Measurements from ENCODE around the gene CLCN6. TPM values are rescaled to one million over a fixed set of nuclear protein-coding genes. Genes with fewer than 3 reads are reported as not detected.

The CLCN6 gene
- total RNA-seq, 1 donor from 2014 or later, result 30.4 TPM

GRCh38 chr1:11789126-11790067, 16.6 kb upstream of the CLCN6 start:
- H3K27ac Mint-ChIP-seq (ENCODE audit: unreplicated experiment), result peak overlapping the region; percentile 50
- peaks cover 12% of the 10 kb centered on the region for H3K36me3 Mint-ChIP-seq (ENCODE audit: unreplicated experiment)
- peaks cover 52% of the 10 kb centered on the region for H3K4me1 Mint-ChIP-seq (ENCODE audit: unreplicated experiment)
- H3K4me3 Mint-ChIP-seq (ENCODE audit: unreplicated experiment), result no peak overlapping the region
- DNase-seq (ENCODE audit: extremely low spot score, unreplicated experiment), result no peak
- no peaks in the 10 kb centered on the region for H3K27me3 Mint-ChIP-seq (ENCODE audit: unreplicated experiment)
- H3K9me3 Mint-ChIP-seq (ENCODE audit: unreplicated experiment), result no peaks in the 10 kb centered on the region
- TF ChIP-seq, protein P1, sequence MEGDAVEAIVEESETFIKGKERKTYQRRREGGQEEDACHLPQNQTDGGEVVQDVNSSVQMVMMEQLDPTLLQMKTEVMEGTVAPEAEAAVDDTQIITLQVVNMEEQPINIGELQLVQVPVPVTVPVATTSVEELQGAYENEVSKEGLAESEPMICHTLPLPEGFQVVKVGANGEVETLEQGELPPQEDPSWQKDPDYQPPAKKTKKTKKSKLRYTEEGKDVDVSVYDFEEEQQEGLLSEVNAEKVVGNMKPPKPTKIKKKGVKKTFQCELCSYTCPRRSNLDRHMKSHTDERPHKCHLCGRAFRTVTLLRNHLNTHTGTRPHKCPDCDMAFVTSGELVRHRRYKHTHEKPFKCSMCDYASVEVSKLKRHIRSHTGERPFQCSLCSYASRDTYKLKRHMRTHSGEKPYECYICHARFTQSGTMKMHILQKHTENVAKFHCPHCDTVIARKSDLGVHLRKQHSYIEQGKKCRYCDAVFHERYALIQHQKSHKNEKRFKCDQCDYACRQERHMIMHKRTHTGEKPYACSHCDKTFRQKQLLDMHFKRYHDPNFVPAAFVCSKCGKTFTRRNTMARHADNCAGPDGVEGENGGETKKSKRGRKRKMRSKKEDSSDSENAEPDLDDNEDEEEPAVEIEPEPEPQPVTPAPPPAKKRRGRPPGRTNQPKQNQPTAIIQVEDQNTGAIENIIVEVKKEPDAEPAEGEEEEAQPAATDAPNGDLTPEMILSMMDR (IDR thresholded peaks at IDR 0.05), result no peak

DNA sequence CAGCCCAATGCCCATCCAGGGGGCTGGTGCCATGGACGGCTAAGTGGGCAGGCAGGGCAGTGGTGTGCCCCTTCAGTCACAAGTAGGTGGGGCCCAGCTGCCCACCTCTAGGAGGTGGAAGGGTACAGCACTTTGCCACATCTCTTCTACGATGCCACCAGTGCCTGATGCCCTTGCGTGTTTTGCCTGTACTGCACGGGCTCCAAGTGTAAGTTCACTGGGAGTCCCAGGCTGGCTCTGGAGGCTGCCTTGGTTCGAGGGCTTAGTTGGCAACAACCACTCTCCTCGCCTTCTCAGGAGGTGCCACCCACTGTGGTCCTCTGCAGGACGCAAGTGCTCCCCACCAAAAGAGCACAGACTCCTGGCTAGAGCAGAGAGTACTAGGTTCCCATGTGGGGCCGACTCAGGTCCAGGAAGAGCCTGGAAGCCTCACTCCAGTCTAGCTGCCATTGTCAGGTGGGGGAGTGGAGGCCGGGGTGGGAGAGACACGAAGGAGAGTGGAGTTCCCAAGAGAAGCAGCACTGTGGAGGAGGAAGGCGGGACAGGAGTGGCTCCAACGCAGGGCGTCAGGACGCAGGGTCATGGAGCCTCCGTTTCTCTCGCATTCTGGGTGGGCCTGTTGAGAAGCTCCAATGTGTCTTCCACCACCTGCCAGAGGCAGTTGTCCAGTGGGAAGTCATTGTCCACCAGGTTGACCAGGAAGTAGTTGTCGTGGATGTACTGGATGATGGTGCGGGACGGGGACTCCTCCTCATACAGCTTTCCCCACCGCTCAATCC, 15.7 kb upstream of the CLCN6 start:
- H3K27ac Mint-ChIP-seq (ENCODE audit: unreplicated experiment), result peak overlapping the region; percentile 89
- TF ChIP-seq, protein P1 (IDR thresholded peaks at IDR 0.05), result no peak
- H3K36me3 Mint-ChIP-seq (ENCODE audit: unreplicated experiment), result peaks cover 18% of the 10 kb centered on the region
- no peaks in the 10 kb centered on the region for H3K9me3 Mint-ChIP-seq (ENCODE audit: unreplicated experiment)
- H3K4me3 Mint-ChIP-seq (ENCODE audit: unreplicated experiment), result no peak overlapping the region
- peaks cover 55% of the 10 kb centered on the region for H3K4me1 Mint-ChIP-seq (ENCODE audit: unreplicated experiment)
- no peaks in the 10 kb centered on the region for H3K27me3 Mint-ChIP-seq (ENCODE audit: unreplicated experiment)
- DNase-seq (ENCODE audit: extremely low spot score, unreplicated experiment), result no peak

- H3K36me3 Mint-ChIP-seq (ENCODE audit: unreplicated experiment), result peaks cover 26% of the 10 kb centered on the region
- peaks cover 51% of the 10 kb centered on the region for H3K4me1 Mint-ChIP-seq (ENCODE audit: unreplicated experiment)
- DNase-seq (ENCODE audit: extremely low spot score, unreplicated experiment), result no peak
- TF ChIP-seq, protein P1 (IDR thresholded peaks at IDR 0.05), result no peak
- H3K4me3 Mint-ChIP-seq (ENCODE audit: unreplicated experiment), result no peak overlapping the region
- no peaks in the 10 kb centered on the region for H3K9me3 Mint-ChIP-seq (ENCODE audit: unreplicated experiment)
- no peaks in the 10 kb centered on the region for H3K27me3 Mint-ChIP-seq (ENCODE audit: unreplicated experiment)
- H3K27ac Mint-ChIP-seq (ENCODE audit: unreplicated experiment), result peak overlapping the region; percentile 89
These were observed 14.9 kb upstream of the CLCN6 start for GRCh38 chr1:11790880-11791715.

DNA sequence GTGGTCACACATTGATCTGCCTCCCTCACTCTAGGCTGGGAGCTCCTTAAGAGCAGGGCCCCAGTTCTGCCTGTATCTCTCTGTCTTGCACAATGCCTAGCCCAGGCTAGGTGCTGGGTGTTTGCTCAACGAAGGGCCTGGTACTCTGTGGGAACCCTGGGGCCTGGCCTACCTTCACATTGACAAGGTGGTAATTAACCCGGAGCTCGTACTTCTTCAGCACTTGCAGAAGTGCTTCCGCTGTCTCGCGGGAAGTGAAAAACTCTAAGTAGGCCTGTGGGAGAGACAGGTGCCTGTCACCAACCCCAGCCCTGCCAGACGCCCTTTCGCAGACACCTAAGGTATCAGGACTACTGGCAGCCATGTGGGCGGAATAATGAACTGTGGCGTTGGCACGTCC, 13.9 kb upstream of the CLCN6 start:
- peak overlapping the region; percentile 89 for H3K27ac Mint-ChIP-seq (ENCODE audit: unreplicated experiment)
- H3K27me3 Mint-ChIP-seq (ENCODE audit: unreplicated experiment), result no peaks in the 10 kb centered on the region
- peaks cover 42% of the 10 kb centered on the region for H3K4me1 Mint-ChIP-seq (ENCODE audit: unreplicated experiment)
- TF ChIP-seq, protein P1 (IDR thresholded peaks at IDR 0.05), result no peak
- H3K36me3 Mint-ChIP-seq (ENCODE audit: unreplicated experiment), result peaks cover 31% of the 10 kb centered on the region
- DNase-seq (ENCODE audit: extremely low spot score, unreplicated experiment), result no peak
- no peak overlapping the region for H3K4me3 Mint-ChIP-seq (ENCODE audit: unreplicated experiment)
- no peaks in the 10 kb centered on the region for H3K9me3 Mint-ChIP-seq (ENCODE audit: unreplicated experiment)
